IMR-90 (cell line): ENCODE results near the gene MAGI2.

Source experiments
- BHLHE40 ChIP-seq: fragments of 150-350 bp; IDR thresholded peaks from 2 replicates; pipeline ENCODE4 v1.6.1; 2016; ENCODE audit warnings: mild to moderate bottlenecking, low read depth, low read length
- CTCF ChIP-seq: conservative IDR thresholded peaks from 2 replicates; pipeline ENCODE4 v1.5.1; 2012; ENCODE audit warnings: mild to moderate bottlenecking, low read depth, low read length, improper control_type of control experiment
- POLR2A ChIP-seq: IDR thresholded peaks from 2 replicates; pipeline ENCODE4 v1.6.1; 2012; ENCODE audit warnings: mild to moderate bottlenecking, low read depth, low read length
- SMC3 ChIP-seq: fragments of 150-350 bp; IDR thresholded peaks from 2 replicates; pipeline ENCODE4 v1.6.1; 2016; ENCODE audit warnings: low read depth, mild to moderate bottlenecking, antibody characterized with exemption, low read length, moderate library complexity

DNA sequence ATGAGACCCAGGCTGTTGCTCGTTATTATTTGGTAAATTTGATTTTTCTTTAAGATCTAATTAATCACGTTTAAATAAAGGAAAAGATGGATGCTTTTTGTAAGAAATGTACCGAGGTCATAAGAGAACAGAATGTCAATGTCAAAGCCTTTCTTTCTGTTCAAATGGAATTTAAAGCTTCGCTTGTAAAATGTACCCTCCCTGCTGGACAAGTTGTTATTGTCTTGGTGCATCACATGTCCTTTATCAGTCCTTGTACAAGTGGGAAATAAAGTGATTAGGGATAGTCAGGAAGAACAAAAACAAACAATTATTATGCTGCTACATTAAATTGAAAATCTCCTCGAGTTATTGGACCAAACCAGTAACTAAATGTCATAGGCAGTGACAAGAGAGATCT is 1291.7 kb downstream of the MAGI2 start:
- TF ChIP-seq POLR2A (no peak), BHLHE40 (no peak), CTCF (no peak), SMC3 (no peak)
